GM10847 (cell line): Measurements from ENCODE around the gene CAPN13.

Source experiments
- POLR2A ChIP-seq: IDR thresholded peaks from 2 replicates; pipeline ENCODE4 v1.6.1; 2011; ENCODE audit not compliant: insufficient read length; ENCODE audit errors: extremely low read depth

The CAPN13 gene

GRCh38 chr2:30673127-30673526 is 134.1 kb downstream of the CAPN13 start:
- no peak for TF ChIP-seq POLR2A
